Stimulated activated CD4-positive, alpha-beta T cell treated with anti-CD3 and anti-CD28 coated beads, Interleukin-12 subunit alpha, Interleukin-12 subunit beta, amount 100 ng/mL, for 4 hours (primary cell): ENCODE data around the gene AGO1.
"Not testable (repeated sequence)": the region's sequence is repeated elsewhere in the genome, so short reads cannot be mapped to it uniquely, and the experiment has no call there.

ENCODE experiments used
- DNase-seq: peaks from one replicate; pipeline ENCODE4 v3.0.0-alpha.2; 2020

The AGO1 gene

DNA sequence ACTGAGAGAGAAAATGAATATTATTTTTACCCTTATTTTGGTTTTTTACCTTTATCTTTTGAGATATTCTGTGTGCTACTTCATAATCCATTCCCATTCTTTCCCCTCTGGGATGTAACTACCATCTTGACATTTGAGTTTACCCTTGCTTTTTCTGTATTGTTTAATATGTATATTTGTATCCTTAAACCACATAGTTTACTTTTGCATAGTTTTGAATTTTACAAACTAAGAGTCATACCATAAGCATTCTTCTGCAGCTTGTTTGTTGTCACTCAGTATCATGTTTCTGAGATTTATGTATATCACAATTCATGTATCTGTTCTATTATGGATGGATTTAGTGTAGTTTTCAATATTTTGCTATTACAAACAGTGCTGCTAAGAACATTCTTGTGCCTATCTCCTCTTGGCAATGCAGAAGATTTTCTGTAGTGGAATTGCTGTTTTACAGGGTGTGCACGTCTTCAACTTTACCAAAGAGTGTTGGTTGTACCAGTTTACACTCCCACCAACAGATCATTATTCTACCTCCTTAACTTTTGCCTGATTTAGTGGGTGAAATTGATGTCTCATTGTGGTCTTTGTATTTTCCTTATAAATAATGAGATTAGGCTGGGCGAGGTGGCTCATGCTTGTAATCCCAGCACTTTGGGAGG, 12.2 kb upstream of the AGO1 start:
- DNase-seq, result no peak

DNA sequence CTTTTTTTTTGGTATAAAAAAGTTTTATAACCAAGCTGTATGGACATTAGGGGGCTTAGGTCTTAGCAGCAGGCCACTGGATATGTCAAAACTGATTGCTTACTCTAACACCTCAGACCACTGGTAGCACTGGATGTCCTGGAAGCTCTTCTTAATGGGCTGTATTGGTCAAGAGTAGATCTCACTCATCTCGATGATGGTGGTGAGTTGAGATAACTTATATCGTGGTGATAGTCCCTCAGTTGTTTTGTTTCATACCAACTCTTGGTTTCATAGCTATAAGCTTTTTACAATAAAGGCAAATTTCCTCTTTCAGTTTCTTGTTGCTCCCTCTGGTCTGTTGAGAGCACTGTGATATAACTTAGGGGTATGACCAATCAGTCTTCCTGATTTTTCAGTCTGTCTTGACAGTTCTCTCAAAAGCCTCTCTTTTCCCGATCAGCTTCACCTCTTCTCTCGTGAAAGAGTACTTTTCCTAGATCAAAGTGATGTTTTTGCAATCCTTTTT, 9.7 kb upstream of the AGO1 start:
- DNase-seq, result no peak

DNA sequence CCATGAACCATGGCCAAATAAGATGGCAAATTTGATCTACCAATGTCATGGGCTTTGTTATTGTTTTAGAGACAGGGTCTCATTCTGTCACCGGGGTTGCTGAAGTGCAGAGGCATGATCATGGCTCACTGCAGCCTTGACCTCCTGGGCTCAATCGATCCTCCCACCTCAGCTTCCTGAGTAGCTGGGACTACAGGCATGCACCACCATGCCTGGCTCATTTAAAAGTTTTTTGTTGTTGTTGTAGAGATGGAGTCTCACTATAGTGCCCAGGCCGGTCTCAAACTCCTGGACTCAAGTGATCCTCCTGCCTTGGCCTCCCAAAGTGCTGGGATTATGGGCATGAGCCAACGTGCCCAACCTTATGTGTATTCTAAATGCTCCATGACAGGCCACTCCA, 8.9 kb upstream of the AGO1 start:
- DNase-seq, result not testable (repeated sequence)

DNA sequence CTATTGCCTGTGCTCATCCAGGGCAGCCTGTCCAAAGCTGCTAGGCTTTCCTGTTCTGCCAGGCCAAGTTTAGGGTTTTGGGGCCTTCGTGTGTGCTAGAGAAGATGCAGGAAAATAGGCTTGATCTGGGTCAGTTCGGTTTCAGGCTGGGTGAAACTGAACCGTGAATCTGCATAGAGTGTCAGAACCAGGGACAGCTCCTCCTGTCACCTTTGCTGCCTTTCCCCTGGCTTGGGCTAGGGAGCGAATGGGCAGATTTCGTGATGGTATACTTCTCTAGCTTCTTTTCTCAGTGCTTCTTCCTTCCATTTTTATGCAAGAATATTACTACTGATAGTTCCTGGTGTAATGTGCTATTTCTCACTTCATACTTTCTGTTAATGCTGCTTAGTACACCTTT, 6.0 kb upstream of the AGO1 start:
- DNase-seq, result no peak

DNA sequence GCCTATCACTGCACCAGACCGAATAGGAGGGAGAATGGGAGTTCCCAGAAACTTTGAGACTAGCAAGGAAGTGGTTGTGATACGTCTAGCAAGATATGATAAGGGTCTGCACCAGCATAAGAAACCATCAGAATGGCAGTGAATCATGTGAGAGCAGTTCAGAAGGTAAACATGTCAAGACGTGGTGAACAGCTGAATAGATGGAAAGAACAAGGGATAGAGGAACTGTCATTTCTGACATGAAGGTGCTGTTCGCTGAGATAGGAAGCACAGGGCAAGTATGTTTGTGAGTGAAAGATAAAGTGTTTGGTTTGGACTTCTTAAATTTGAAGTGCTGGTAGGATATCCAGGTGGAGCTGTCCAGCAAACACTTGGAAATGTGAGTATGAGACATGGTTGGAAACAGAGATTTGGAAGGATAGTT, 1.1 kb upstream of the AGO1 start:
- no peak for DNase-seq

DNA sequence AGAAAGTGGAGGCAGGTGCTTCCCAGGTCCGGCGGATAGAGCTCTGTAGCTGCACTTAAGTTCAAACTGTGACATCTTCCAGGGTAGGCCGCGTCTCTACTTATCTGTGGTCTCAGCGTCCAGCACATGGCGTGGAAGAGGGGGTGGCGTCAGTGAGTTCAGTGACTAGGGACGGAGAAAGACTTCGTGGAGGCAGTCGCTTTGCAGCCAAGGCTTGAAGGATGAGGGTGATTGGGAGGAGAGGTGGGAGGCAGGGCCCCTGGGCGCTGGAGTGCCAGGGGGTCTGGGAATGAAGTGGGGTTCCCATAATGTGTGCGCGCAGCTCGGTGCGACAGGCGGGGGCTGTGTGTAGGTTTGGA, 444 bp upstream of the AGO1 start:
- DNase-seq, result peak; percentile 2

DNA sequence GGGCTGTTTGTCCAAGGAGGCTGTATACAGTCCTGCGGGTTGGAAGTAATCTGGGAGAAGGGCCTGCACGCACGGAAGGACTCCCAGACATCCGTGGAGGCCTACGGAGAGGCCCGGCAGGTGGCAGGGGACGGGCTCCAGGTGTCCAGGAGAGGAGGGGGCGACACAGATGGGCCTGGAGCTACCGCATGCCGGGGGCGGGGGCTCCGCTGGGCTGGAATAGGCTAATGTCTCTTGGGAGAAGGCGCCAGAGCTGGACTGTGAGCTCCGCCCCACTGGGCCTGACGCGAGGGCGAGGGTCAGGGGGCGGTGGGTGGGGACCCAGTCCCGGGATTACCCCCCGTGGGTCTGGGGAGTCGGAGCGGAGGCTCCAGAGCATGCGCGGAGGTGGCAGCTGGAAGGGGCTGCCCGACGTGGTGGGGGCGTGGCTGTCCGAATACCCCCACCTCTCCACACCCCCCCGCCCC, 659 bp downstream of the AGO1 start:
- DNase-seq, result peak; percentile 53

DNA sequence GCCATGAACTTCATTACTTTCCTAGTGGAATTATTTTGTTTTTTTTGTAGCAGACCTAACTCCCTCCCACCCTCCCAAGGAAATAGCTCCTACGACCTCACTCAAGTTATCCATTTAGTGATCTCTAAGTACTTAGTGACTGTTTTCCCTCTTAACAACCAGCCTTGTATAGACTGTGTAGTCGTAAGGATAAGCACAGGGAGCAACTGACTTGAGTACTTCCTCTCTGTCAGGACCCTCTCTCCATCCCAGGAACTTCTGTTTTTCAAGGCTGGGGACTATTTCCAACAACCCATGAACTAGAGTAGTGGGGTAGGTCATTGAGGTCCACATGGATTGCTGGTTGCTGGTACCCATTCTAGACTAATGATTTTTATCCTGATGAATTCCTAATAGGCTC, 1.9 kb downstream of the AGO1 start:
- no peak for DNase-seq

DNA sequence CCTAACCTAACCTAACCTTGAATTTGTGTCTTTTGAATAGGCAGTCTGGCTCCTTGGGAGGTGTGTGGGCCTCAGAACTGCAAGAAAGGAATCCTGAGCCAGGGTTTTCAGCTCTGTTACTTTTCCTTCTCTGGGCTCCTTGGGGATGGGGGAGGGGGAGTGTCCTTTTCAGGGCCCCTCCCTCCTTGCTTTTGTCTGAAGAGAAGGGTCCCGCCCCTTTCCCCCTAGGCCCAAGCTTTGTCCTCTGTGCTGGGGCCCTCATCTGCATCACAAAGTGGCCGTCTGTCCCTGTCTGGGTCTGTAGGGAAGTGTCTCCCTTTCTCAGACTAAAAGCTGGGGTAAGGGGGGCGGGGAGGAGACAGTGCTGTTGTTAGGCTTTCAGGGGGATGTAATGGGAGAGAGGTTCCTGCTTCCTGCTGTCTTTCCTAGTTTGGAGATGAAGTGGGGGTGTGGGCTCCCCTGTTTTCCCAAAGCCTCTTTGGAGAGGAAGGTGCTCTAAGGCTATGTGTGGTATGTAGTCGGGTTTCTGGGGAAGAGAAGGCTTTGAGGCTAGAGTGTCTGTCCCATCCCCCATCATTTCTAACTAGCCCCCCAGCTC, 3.1 kb downstream of the AGO1 start:
- no peak for DNase-seq

DNA sequence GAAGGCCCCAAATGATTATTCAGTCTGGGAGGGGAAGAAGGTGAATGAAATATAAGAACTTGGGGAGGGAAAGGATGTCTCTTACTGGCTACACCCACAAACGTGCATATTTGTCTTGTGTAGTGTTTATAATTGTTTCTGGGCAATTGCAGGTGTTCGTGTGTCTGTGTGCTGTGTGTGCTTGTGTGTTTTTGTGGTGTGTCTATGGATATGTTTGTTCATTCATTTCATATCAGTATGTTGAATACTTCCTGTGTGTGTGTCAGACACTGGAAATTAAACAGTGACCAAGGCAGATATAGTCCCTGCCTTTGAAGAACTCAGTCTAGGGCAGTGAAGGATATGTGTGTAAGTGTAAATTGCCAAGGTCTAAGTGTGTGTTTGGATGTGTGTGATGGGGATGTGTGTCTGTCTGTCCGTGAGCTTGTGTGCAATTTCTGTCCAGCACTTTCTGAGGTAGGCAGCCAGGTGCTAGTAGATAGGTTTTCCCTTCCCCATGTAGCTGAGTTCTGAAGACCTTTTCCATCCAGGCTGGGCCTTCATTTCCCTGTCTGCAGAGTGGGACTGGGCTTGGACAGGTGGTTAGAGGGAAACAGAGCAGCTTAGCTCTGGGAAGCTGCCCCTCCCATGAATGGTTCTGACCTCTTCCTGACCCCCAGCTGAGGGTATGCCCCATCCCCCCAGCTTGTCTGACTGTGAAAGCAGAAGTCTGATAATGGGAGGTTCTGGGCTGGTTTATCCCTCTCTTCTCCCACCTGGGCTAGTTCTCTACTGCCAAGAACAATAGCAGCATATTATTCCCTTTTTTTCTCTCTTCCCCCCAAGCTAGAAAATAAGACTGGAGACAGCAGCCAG, 3.8 kb downstream of the AGO1 start:
- DNase-seq, result no peak

DNA sequence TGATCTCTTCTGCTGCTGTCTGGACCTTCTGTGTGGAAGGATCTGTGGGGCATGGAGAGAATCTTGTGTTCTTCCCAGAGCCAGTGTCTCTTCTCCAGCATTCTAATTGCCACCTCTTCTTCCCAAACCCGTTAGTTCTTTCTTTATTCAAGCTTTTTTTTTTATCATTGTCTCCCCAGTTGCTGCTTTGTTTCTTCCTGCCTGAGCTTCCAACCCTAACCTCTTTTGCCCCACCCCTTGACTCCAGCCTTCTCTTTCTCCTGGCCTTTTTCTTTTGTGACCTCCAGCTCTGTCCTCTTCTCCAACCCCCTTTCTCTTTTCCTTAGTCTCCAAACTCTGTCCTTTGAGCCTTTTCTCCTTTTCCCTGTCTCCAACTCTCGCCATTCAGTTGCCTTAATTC, 4.5 kb downstream of the AGO1 start:
- DNase-seq, result no peak

DNA sequence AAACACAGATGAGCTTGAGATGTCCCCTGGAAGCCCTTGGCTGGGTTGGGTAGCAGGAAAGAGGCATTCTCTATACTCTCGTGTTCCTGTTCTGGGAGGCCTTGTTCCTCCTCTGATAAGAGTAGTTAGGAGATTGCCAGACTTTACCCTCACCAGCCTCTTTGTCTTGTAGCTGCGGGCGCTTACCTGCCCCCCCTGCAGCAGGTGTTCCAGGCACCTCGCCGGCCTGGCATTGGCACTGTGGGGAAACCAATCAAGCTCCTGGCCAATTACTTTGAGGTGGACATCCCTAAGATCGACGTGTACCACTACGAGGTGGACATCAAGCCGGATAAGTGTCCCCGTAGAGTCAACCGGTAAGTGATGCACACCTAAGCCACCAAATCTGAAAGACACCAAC, 5.2 kb downstream of the AGO1 start:
- no peak for DNase-seq

DNA sequence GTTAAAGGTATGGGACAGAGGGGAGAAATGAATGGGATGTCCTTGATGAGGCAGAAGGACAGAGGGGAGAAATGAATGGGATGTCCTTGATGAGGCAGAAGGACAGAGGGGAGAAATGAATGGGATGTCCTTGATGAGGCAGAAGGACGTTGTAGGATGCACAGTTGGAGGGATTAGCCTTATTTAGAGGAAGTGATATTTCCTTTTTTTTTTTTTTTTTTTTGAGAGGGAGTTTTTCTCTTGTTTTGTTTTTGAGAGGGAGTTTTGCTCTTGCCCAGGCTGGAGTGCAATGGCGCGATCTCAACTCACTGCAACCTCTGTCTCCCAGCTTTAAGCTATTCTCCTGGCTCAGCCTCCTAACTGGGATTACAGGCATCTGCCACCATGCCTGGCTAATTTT, 6.0 kb downstream of the AGO1 start:
- not testable (repeated sequence) for DNase-seq

DNA sequence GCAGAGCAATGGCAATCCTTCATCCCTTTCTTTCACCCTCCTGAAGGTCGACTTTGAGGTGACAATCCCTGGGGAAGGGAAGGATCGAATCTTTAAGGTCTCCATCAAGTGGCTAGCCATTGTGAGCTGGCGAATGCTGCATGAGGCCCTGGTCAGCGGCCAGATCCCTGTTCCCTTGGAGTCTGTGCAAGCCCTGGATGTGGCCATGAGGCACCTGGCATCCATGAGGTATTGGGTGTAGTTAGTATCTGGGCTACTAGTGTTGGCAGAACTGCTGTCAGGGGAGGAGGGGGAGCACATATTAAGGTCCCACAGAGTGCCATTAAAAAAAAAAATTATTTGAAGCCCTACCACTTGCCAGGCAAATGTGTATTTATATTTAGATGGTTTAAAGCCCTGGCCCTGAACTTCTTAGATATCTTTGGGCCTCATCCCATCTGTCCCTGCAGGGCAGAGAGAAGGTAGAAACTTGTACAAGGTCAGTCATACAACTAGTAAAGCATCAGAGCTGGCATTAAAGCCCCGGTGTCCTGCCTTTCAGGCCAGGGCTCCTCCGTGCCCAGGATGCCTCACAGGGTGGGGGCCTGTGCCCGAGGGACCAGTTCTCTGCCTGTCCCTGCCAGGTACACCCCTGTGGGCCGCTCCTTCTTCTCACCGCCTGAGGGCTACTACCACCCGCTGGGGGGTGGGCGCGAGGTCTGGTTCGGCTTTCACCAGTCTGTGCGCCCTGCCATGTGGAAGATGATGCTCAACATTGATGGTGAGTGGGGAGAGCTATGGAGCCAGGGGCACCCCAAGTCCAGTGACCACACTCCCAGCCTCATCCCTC, 10.3 kb downstream of the AGO1 start:
- no peak for DNase-seq

DNA sequence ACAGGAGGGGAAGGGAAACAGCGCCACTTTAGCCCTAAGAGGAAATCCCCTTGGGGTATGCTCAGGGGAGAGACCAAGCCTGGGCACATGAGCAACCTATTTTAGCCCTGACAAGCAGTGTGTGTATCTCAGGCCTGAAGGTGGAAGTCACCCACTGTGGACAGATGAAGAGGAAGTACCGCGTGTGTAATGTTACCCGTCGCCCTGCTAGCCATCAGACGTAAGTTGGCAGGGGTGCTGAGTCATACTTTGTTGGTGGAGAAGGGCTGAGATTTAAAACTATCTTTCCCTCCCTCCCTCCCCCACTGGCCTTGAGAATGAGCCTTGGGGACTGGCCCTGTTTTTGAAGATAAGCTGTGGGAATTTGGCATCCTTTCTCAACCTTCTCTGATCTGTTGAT, 11.2 kb downstream of the AGO1 start:
- DNase-seq, result no peak

DNA sequence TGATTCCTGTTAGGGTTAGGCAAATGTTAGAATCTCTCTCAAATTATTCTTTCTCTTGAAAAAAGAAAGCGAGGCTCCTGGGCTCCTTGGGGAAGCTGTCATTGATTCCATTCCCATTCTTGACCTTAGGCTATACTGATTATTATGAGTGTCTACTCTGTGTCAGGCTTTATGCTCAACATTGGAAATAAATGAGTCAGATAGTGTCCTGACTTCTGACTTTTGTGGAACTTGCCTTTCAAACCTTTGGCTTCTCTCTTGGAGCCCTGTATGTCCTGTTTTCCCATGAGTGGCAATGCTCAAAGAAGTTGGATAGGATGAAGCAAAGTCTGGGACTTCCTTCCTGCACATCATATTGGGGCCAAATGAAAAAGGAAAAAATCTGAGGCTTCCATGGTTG, 11.6 kb downstream of the AGO1 start:
- DNase-seq, result no peak

DNA sequence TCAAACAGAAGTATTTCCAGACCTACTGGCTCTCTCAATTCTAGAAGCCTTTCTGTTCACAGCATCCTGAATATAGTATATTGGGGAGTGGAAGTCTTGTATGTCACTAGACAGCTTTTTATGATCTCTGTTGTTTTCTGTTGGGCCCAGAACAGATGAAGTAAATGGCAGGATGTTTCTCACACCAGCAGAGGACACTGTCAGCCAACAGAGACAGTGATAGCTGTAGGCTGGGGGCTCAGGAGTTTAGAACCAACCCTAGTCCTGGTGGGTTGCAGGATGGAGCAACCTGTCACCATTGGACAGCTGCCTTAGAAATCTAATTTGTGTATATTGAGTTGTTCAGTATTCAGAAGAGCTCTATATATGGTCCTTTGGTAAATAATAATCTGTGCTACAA, 16.9 kb downstream of the AGO1 start:
- DNase-seq, result no peak

DNA sequence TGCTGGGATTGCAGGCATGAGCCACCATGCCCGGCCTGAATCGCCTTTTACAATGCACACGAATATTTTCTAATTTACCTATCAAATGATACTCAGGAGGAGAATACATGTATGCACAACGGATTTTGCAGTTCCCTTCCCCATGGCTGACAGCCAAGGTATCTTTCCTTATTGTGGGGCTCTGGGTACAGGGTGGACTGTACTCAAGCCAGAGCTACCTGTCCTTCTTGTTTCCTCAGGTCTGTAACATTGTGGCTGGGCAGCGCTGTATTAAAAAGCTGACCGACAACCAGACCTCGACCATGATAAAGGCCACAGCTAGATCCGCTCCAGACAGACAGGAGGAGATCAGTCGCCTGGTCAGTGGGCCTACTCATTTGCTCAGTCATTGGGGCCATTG, 18.2 kb downstream of the AGO1 start:
- no peak for DNase-seq

DNA sequence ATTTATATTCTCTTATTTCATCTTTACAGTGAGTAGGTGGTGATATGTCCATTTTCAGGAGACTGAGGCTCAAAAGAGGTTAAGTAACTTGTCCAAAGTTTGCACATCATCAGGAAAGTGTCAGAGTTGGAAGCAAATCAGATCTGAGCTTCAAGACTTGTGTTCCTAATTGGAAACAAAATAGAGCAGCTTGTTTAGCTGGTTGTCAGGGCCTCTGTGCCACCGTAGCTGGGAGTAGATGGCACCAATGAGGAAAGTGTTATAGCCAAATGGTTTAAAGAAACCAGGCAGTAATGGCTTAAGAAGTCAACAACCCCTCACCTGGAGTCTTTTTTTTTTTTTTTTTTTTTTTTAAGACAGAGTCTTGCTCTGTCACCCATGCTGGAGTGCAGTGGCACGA, 19.7 kb downstream of the AGO1 start:
- no peak for DNase-seq

DNA sequence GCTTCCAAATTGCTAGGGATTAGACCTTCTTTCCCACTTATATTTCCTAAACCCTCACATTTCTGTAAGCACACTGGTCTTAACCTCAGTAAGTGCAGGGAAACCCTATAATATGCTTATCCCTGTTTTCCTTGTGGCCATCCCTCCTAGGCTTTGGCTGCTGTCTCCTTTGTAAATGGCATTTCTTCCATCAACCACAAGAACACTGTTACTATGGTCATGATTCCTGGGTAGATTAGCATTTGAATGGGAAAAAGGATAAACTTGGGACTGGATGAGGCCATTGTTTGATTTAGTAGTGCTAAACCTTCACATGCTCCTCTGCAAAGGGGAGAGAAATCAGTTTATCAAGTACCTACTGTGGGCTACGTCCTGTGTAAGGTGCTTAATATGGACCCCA, 31.7 kb downstream of the AGO1 start:
- no peak for DNase-seq

DNA sequence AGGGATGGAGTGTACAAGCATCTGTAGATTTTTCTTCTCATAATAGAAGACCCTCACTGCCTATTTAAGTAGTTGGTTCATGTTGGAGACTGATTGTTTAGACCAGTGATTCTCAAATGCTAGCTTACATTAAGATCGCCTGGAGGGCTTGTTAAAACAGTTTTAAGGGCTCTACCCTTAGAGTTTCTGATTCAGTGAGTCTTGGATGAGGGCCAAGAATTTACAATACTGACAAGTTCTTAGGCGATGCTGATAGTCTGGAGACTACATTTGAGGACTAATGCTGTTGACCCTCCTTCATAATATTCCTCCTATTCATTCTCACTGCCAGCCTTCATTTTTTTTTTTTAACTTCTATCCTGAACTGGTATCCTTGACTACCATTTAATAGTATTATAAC, 32.7 kb downstream of the AGO1 start:
- no peak for DNase-seq

DNA sequence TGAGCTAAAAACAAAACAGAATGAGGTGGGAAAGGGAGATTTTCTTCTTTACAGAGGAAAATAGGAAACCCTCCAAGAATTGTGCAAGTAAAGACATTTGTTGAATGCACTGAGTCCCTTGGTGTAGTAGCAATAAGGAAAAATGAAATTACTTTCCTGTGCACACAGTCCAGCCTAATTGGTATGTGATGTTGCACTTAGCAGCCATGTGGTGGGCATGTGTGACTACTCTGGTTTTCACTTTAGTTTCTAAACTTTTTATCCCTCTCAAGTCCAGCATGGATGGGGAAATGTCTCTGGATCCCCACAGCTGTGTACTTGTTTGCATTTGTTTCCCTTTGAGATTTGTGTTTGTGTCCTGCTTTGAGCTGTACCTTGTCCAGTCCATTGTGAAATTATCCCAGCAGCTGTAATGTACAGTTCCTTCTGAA, 40.8 kb downstream of the AGO1 start:
- no peak for DNase-seq

DNA sequence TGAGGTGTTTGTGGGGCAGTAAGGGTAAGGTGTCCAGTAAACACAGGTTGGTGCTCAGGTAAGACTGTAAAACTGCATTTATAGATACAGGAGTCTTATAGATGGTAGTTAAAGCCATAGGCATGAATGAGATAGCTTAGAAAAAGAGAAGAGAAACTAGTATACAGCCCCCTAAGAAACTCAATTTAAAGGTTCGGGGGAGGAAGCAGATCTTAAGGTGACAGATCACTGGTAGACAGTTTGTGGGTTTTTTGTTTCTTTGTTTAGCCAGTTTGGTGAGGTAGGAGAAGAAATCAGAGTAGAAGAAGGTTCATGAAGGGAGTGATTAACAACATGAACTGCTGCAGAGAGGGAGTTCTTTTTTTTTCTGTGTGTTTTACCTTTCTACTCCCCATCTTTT, 41.8 kb downstream of the AGO1 start:
- no peak for DNase-seq
